CD4-positive, alpha-beta memory T cell (primary cell): ENCODE measurements around the gene IPP. TPM values are rescaled to one million over a fixed set of nuclear protein-coding genes. Genes with fewer than 3 reads are reported as not detected.

Source experiments
- CTCF ChIA-PET: fragments of 350-600 bp; sonication (Branson Sonifier 250); formaldehyde crosslinking; loops from one replicate; lab custom pipeline; 2021; ENCODE audit warnings: inconsistent platforms; ENCODE audit not compliant: partially characterized antibody; lab: Charles Lee
- POLR2A ChIA-PET: fragments of 350-600 bp; sonication (Branson Sonifier 250); formaldehyde crosslinking; loops from one replicate; lab custom pipeline; 2021; ENCODE audit not compliant: partially characterized antibody; lab: Charles Lee
- DNase-seq, 5 donors: peaks; one replicate each; pipeline versions ENCODE4 v3.0.0 to v3.0.0-alpha.2; 2020 to 2022; ENCODE audit warnings: mixed read lengths in 1 of 5
- H3K27ac ChIP-seq: one replicate; pipeline ENCODE4 v1.7.0; 2013; ENCODE audit warnings: low read depth, low read length
- H3K27me3 ChIP-seq: 2 replicates; pipeline ENCODE4 v1.7.0; 2013; ENCODE audit warnings: mild to moderate bottlenecking, low read length, moderate library complexity; ENCODE audit not compliant: insufficient read depth
- H3K36me3 ChIP-seq: 2 replicates; pipeline ENCODE4 v1.7.0; 2013; ENCODE audit warnings: mild to moderate bottlenecking, low read length, moderate library complexity; ENCODE audit not compliant: insufficient read depth
- H3K4me1 ChIP-seq: 2 replicates; pipeline ENCODE4 v1.7.0; 2013; ENCODE audit warnings: mild to moderate bottlenecking, low read length, moderate library complexity; ENCODE audit not compliant: insufficient read depth
- H3K4me3 ChIP-seq, 2 donors: one replicate each; pipeline ENCODE4 v1.7.0; 2013; ENCODE audit warnings: low read length in 2 of 2, mild to moderate bottlenecking in 1 of 2
- H3K9me3 ChIP-seq, 2 donors: one replicate each; pipeline ENCODE4 v1.7.0; 2013; ENCODE audit warnings: low read length in 2 of 2, control low read depth in 1 of 2; ENCODE audit not compliant: control insufficient read depth in 1 of 2
- H3K27ac Mint-ChIP-seq, 7 donors: one replicate each; pipeline ENCODE4 v1.8.0; 2020 to 2021; ENCODE audit warnings: mixed read lengths in 7 of 7, mild to moderate bottlenecking in 6 of 7, inconsistent platforms in 3 of 7, moderate library complexity in 3 of 7
- H3K27me3 Mint-ChIP-seq, 2 donors: one replicate each; pipeline ENCODE4 v1.8.0; 2020 to 2021; ENCODE audit warnings: mixed read lengths in 2 of 2
- H3K36me3 Mint-ChIP-seq, 2 donors: one replicate each; pipeline ENCODE4 v1.8.0; 2020 to 2021; ENCODE audit warnings: mixed read lengths in 2 of 2, inconsistent platforms in 1 of 2, mild to moderate bottlenecking in 1 of 2
- H3K4me1 Mint-ChIP-seq, 4 donors: one replicate each; pipeline ENCODE4 v1.8.0; 2020 to 2021; ENCODE audit warnings: mixed read lengths in 4 of 4, mild to moderate bottlenecking in 1 of 4
- H3K4me3 Mint-ChIP-seq, 8 donors: one replicate each; pipeline ENCODE4 v1.8.0; 2020 to 2021; ENCODE audit warnings: mixed read lengths in 8 of 8, mild to moderate bottlenecking in 7 of 8, moderate library complexity in 6 of 8, inconsistent platforms in 3 of 8
- H3K9me3 Mint-ChIP-seq, 8 donors: one replicate each; pipeline ENCODE4 v1.8.0; 2020 to 2021; ENCODE audit warnings: mixed read lengths in 8 of 8, mild to moderate bottlenecking in 5 of 8, inconsistent platforms in 3 of 8, moderate library complexity in 1 of 8
- intact Hi-C: fragments of 100-400 bp; cut with micrococcal nuclease; formaldehyde crosslinking; loops from one replicate; pipeline ENCODE4 v1.15.1; 2023
- polyA plus RNA-seq, 2 donors: library from polyadenylated mRNA; unstranded; fragments of 300-500 nt; fragmentation: Illumina TruSeq; gene quantifications; one replicate each; pipeline ENCODE4 v1.2.3, GENCODE V29; 2021
- total RNA-seq, 2 experiments: library from RNA; stranded (reverse); gene quantifications; one replicate each; pipeline ENCODE4 v1.2.3, GENCODE V29; 2021

The IPP gene
- total and polyA plus RNA-seq, 4 experiments from 2014 or later = 9.0 to 19.7 (median 16.9) TPM

- H3K4me1 ChIP-seq = peaks cover 20% of the 10 kb centered on the region
- H3K4me1 Mint-ChIP-seq = peaks cover 11 to 25% (median 17%) of the 10 kb centered on the region in 4 donors
- peaks cover 5 to 8% of the 10 kb centered on the region in 2 donors for H3K27me3 Mint-ChIP-seq
- no peaks in the 10 kb centered on the region for H3K36me3 ChIP-seq
- no peaks in the 10 kb centered on the region for H3K9me3 Mint-ChIP-seq
- no peaks in the 10 kb centered on the region for H3K36me3 Mint-ChIP-seq
- no peak overlapping the region for H3K27ac ChIP-seq
- intact Hi-C loops = no loop called here
- H3K4me3 Mint-ChIP-seq = peak overlapping the region; percentile 77 to 93 (median 82)
- H3K27me3 ChIP-seq = no peaks in the 10 kb centered on the region
- ChIA-PET CTCF (no interaction called here), POLR2A (no interaction called here)
- H3K27ac Mint-ChIP-seq = peak overlapping the region in 3 of 7 donors; percentile 31 to 82 (median 68)
- peak; percentile 50 to 68 (median 59) for DNase-seq
- no peaks in the 10 kb centered on the region for H3K9me3 ChIP-seq
- H3K4me3 ChIP-seq = no peak overlapping the region
These were observed 35.1 kb upstream of the IPP start for GRCh38 chr1:45785583-45785982.

- ChIA-PET CTCF (interaction anchor here (0.6 kb wide), 1 partner anchor 37 kb away, joined by 3 read pairs; no protein-coding TSS in a partner anchor), POLR2A (no interaction called here)
- H3K27me3 ChIP-seq = no peaks in the 10 kb centered on the region
- H3K27me3 Mint-ChIP-seq = peaks cover 0 to 1% of the 10 kb centered on the region in 2 donors
- no peaks in the 10 kb centered on the region for H3K36me3 Mint-ChIP-seq
- no peak overlapping the region for H3K4me3 Mint-ChIP-seq
- no peak overlapping the region for H3K27ac ChIP-seq
- no peak for DNase-seq
- no peak overlapping the region for H3K4me3 ChIP-seq
- H3K36me3 ChIP-seq = no peaks in the 10 kb centered on the region
- intact Hi-C loops = no loop called here
- peaks cover 0 to 1% (median 0%) of the 10 kb centered on the region in 4 donors for H3K4me1 Mint-ChIP-seq
- H3K9me3 Mint-ChIP-seq = no peaks in the 10 kb centered on the region
- H3K4me1 ChIP-seq = no peaks in the 10 kb centered on the region
- H3K27ac Mint-ChIP-seq = no peak overlapping the region
- H3K9me3 ChIP-seq = no peaks in the 10 kb centered on the region
These were observed 25.3 kb upstream of the IPP start for GRCh38 chr1:45775794-45776193.

- H3K27me3 Mint-ChIP-seq = peaks cover 0 to 1% of the 10 kb centered on the region in 2 donors
- no peaks in the 10 kb centered on the region for H3K36me3 ChIP-seq
- CTCF ChIA-PET = no interaction called here
- H3K36me3 Mint-ChIP-seq = no peaks in the 10 kb centered on the region
- POLR2A ChIA-PET = no interaction called here
- no peak for DNase-seq
- H3K4me1 Mint-ChIP-seq = no peaks in the 10 kb centered on the region
- intact Hi-C loops = no loop called here
- no peaks in the 10 kb centered on the region for H3K9me3 Mint-ChIP-seq
- H3K27me3 ChIP-seq = no peaks in the 10 kb centered on the region
- no peak overlapping the region for H3K27ac Mint-ChIP-seq
- no peaks in the 10 kb centered on the region for H3K4me1 ChIP-seq
- no peak overlapping the region for H3K4me3 Mint-ChIP-seq
- H3K9me3 ChIP-seq = no peaks in the 10 kb centered on the region
- H3K27ac ChIP-seq = no peak overlapping the region
- no peak overlapping the region for H3K4me3 ChIP-seq
These were observed 22.5 kb upstream of the IPP start for GRCh38 chr1:45772971-45773370.

- Histone ChIP-seq H3K9me3 (no peaks in the 10 kb centered on the region), H3K27me3 (no peaks in the 10 kb centered on the region), H3K36me3 (no peaks in the 10 kb centered on the region), H3K4me1 (no peaks in the 10 kb centered on the region), H3K27ac (no peak overlapping the region), H3K4me3 (no peak overlapping the region)
- peaks cover 0 to 1% of the 10 kb centered on the region in 2 donors for H3K27me3 Mint-ChIP-seq
- no peak overlapping the region for H3K4me3 Mint-ChIP-seq
- no peaks in the 10 kb centered on the region for H3K4me1 Mint-ChIP-seq
- no peak overlapping the region for H3K27ac Mint-ChIP-seq
- ChIA-PET CTCF (no interaction called here), POLR2A (interaction anchor here (0.7 kb wide), 1 partner anchor 16 kb away, joined by 3 read pairs; no protein-coding TSS in a partner anchor)
- H3K36me3 Mint-ChIP-seq = no peaks in the 10 kb centered on the region
- intact Hi-C loops = no loop called here
- no peak for DNase-seq
- no peaks in the 10 kb centered on the region for H3K9me3 Mint-ChIP-seq
These were observed 18.9 kb upstream of the IPP start for GRCh38 chr1:45769261-45769932.

GRCh38 chr1:45767035-45767434, 16.6 kb upstream of the IPP start:
- H3K4me1 Mint-ChIP-seq = no peaks in the 10 kb centered on the region
- Histone ChIP-seq H3K27me3 (no peaks in the 10 kb centered on the region), H3K27ac (no peak overlapping the region), H3K4me3 (no peak overlapping the region), H3K36me3 (no peaks in the 10 kb centered on the region), H3K4me1 (no peaks in the 10 kb centered on the region), H3K9me3 (no peaks in the 10 kb centered on the region)
- no peak overlapping the region for H3K27ac Mint-ChIP-seq
- no peaks in the 10 kb centered on the region for H3K36me3 Mint-ChIP-seq
- no peaks in the 10 kb centered on the region for H3K27me3 Mint-ChIP-seq
- intact Hi-C loops = no loop called here
- H3K4me3 Mint-ChIP-seq = no peak overlapping the region
- ChIA-PET CTCF (interaction anchor here (0.8 kb wide), 1 partner anchor 12 kb away, joined by 4 read pairs; no protein-coding TSS in a partner anchor), POLR2A (no interaction called here)
- no peak for DNase-seq
- no peaks in the 10 kb centered on the region for H3K9me3 Mint-ChIP-seq

- Mint-ChIP-seq H3K36me3 (no peaks in the 10 kb centered on the region), H3K4me1 (no peaks in the 10 kb centered on the region), H3K4me3 (no peak overlapping the region), H3K27ac (no peak overlapping the region), H3K27me3 (no peaks in the 10 kb centered on the region), H3K9me3 (no peaks in the 10 kb centered on the region)
- no peaks in the 10 kb centered on the region for H3K27me3 ChIP-seq
- H3K36me3 ChIP-seq = no peaks in the 10 kb centered on the region
- no peaks in the 10 kb centered on the region for H3K9me3 ChIP-seq
- ChIA-PET CTCF (no interaction called here), POLR2A (no interaction called here)
- H3K4me3 ChIP-seq = no peak overlapping the region
- no peak for DNase-seq
- intact Hi-C loops = no loop called here
- H3K4me1 ChIP-seq = no peaks in the 10 kb centered on the region
- H3K27ac ChIP-seq = no peak overlapping the region
These were observed 15.7 kb upstream of the IPP start for GRCh38 chr1:45765999-45766792.

- H3K27ac Mint-ChIP-seq = no peak overlapping the region
- no peak overlapping the region for H3K4me3 ChIP-seq
- no peak overlapping the region for H3K4me3 Mint-ChIP-seq
- DNase-seq = no peak
- intact Hi-C loops = no loop called here
- H3K4me1 Mint-ChIP-seq = no peaks in the 10 kb centered on the region
- ChIA-PET POLR2A (no interaction called here), CTCF (no interaction called here)
- H3K36me3 ChIP-seq = no peaks in the 10 kb centered on the region
- no peaks in the 10 kb centered on the region for H3K27me3 ChIP-seq
- H3K4me1 ChIP-seq = no peaks in the 10 kb centered on the region
- no peaks in the 10 kb centered on the region for H3K36me3 Mint-ChIP-seq
- H3K9me3 Mint-ChIP-seq = no peaks in the 10 kb centered on the region
- H3K27me3 Mint-ChIP-seq = no peaks in the 10 kb centered on the region
- no peak overlapping the region for H3K27ac ChIP-seq
- H3K9me3 ChIP-seq = no peaks in the 10 kb centered on the region
These were observed 11.8 kb upstream of the IPP start for GRCh38 chr1:45762291-45762690.
